Right lobe of liver (tissue), 6 donors: ENCODE results near the gene PHLDB3. TPM values are rescaled to one million over a fixed set of nuclear protein-coding genes. Genes with fewer than 3 reads are reported as not detected.

Experiments
- ATAC-seq, 4 donors: fragments of 200-7000 bp; cut with Tn5 transposase; one replicate each; pipeline ENCODE4 v1.9.1; 2020; ENCODE audit warnings: mild to moderate bottlenecking in 4 of 4, moderate library complexity in 4 of 4
- DNase-seq, 3 donors: peaks; one replicate each; pipeline ENCODE4 v3.0.0-alpha.2; 2020
- H3K27ac ChIP-seq, 3 donors: fragments of 200-600 bp; one replicate each; pipeline ENCODE4 v1.8.0; 2022
- H3K27me3 ChIP-seq, 2 donors: fragments of 200-600 bp; one replicate each; pipeline ENCODE4 v1.8.0; 2022
- H3K36me3 ChIP-seq, 4 donors: fragments of 200-600 bp; sonication (generic) in 1 of 4; one replicate each; pipeline versions ENCODE4 v1.5.1 to v1.8.0; 2017 to 2022; ENCODE audit warnings: control low read depth in 1 of 4
- H3K4me1 ChIP-seq, 4 donors: fragments of 200-600 bp; sonication (generic) in 1 of 4; one replicate each; pipeline versions ENCODE4 v1.5.1 to v1.8.0; 2017 to 2022; ENCODE audit warnings: control low read depth in 1 of 4
- H3K4me3 ChIP-seq, 3 donors: fragments of 200-600 bp; one replicate each; pipeline ENCODE4 v1.8.0; 2022
- H3K9me3 ChIP-seq, 4 donors: fragments of 200-600 bp; sonication (generic) in 1 of 4; one replicate each; pipeline versions ENCODE4 v1.5.1 to v1.8.0; 2017 to 2022; ENCODE audit warnings: control low read depth in 1 of 4
- CTCF ChIP-seq, 4 donors: fragments of 200-600 bp in 3 of 4; fragments of 450-650 bp in 1 of 4; IDR thresholded peaks; one replicate each; pipeline versions ENCODE4 v1.5.1 to v1.8.0; 2016 to 2022; ENCODE audit warnings: antibody characterized with exemption in 4 of 4, mild to moderate bottlenecking in 2 of 4
- POLR2A ChIP-seq: fragments of 450-650 bp; IDR thresholded peaks from one replicate; pipeline ENCODE4 v1.6.1; 2017; ENCODE audit warnings: antibody characterized with exemption, mild to moderate bottlenecking
- WGBS: methylation state at CpG from one replicate; pipeline ENCODE4 v1.1.6; 2018; ENCODE audit warnings: low coverage, low lambda C conversion rate; ENCODE audit not compliant: insufficient coverage; ENCODE audit errors: missing lambda C conversion rate; 5-methylcytosine and 5-hydroxymethylcytosine counted together
- intact Hi-C, 2 donors: fragments of 100-400 bp; cut with DNase I; formaldehyde crosslinking; loops; one replicate each; pipeline versions ENCODE4 v1.11.2 to v1.14.1; 2022
- total RNA-seq, 6 experiments: library from RNA; depleted of rRNA in 2 of 6; stranded (reverse); fragments of >200 nt in 2 of 6; fragmentation: NEBNext Ultra II Directional in 3 of 6; extraction: Animal tissue kit (Norgen Biotek cat#: 25700) in 3 of 6; gene quantifications; one replicate each; pipeline versions ENCODE4 v1.1.0 to v1.2.4, GENCODE V29; 2016 to 2023
- donor health status: DM: no; HTN: yes; CAD: no.
- donor health status: DM: no; HTN: no; CAD: no.
- donor health status: DM: no; HTN: no; CAD: no.
- donor health status: DM: no; HTN: yes; CAD: no.
- donor health status: DM: no; HTN: yes; CAD: no.

Gene PHLDB3
- total RNA-seq, 6 experiments from 2014 or later: 9.6 to 15.0 (median 11.1) TPM

DNA sequence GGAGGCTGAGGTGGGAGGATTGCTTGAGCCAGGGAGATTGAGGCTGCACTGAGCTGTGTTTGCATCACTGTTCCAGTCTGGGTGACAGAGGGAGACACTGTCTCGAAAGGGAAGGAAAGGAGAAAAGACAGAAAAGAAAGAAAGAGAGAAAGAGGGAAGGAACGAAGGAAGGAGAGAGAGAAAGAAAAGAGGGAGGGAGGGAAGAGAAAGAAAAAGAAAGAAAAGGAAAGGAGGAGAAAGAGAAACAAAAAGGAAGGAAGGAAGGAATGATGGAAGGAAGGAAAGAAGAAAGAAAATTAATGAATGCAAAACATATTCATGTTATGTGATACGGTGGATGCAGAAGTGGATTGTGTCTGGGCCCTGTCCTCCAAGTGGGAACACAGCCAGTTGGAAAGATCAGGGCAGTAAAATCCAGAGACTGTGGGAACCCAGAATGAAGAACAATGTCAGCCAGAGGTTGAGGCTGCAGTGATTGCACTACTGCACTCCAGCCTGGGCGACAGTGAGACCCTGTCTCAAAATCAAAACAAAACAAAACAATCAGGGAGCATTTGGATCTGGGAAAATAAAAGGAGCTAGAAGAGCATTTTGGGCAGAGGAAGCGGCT is 6.2 kb downstream of the PHLDB3 start:
- H3K36me3 ChIP-seq: peaks cover 0 to 27% (median 8%) of the 10 kb centered on the region in 4 donors
- peaks cover 0 to 43% (median 14%) of the 10 kb centered on the region in 4 donors for H3K4me1 ChIP-seq
- 48% methylated on average over 4 of the region's 5 CpGs for WGBS
- no peak overlapping the region for H3K4me3 ChIP-seq
- intact Hi-C loops: no loop called here
- peak overlapping the region; percentile 39 to 81 (median 79) for H3K27ac ChIP-seq
- no peaks in the 10 kb centered on the region for H3K9me3 ChIP-seq
- peak; percentile 11 to 61 (median 40) for ATAC-seq
- TF ChIP-seq CTCF (IDR thresholded peaks at IDR 0.05) (no peak), POLR2A (no peak)
- peak in 1 of 3 donors; percentile 69 for DNase-seq
- H3K27me3 ChIP-seq: no peaks in the 10 kb centered on the region

GRCh38 chr19:43496960-43497359 is 7.6 kb downstream of the PHLDB3 start:
- peak in 1 of 4 donors; percentile 7 for ATAC-seq
- 100% methylated on average over 1 of the region's 7 CpGs for WGBS
- intact Hi-C loops: no loop called here
- Histone ChIP-seq H3K27me3 (no peaks in the 10 kb centered on the region), H3K36me3 (peaks cover 0 to 27% (median 10%) of the 10 kb centered on the region in 4 donors), H3K9me3 (no peaks in the 10 kb centered on the region), H3K27ac (no peak overlapping the region), H3K4me3 (no peak overlapping the region), H3K4me1 (peaks cover 0 to 29% (median 9%) of the 10 kb centered on the region in 4 donors)
- no peak for DNase-seq
- TF ChIP-seq CTCF (IDR thresholded peaks at IDR 0.05): no peak
- no peak for TF ChIP-seq POLR2A

DNA sequence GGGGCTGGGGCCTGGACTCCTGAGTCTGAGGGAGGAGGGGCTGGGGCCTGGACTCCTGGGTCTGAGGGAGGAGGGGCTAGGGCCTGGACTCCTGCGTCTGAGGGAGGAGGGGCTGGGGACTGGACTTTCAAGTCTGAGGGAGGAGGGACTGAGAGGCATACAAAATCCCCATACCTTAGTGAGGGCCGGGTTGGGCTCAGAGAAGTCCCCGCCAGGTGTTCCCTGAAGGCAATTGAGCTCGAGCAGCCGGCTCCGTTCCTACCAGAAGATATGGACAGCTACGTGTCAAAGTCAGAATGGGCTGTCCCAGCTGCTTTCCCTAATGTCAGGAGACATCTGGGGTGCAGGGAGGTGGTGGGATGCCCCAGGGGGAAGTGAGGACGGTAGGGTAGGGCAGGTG is 9.5 kb downstream of the PHLDB3 start:
- no peaks in the 10 kb centered on the region for H3K27me3 ChIP-seq
- H3K9me3 ChIP-seq: no peaks in the 10 kb centered on the region
- H3K36me3 ChIP-seq: peaks cover 0 to 27% (median 10%) of the 10 kb centered on the region in 4 donors
- peaks cover 0 to 28% (median 8%) of the 10 kb centered on the region in 4 donors for H3K4me1 ChIP-seq
- DNase-seq: no peak
- no CpG with 5 or more reads among the region's 8 CpGs for WGBS
- no peak for TF ChIP-seq POLR2A
- TF ChIP-seq CTCF (IDR thresholded peaks at IDR 0.05): no peak
- no peak for ATAC-seq
- no peak overlapping the region for H3K27ac ChIP-seq
- H3K4me3 ChIP-seq: no peak overlapping the region
- intact Hi-C loops: no loop called here

- intact Hi-C loops: no loop called here
- DNase-seq (no peak), ATAC-seq (peak in 1 of 4 donors; percentile 10)
- no peak overlapping the region for H3K4me3 ChIP-seq
- H3K27me3 ChIP-seq: no peaks in the 10 kb centered on the region
- peaks cover 0 to 14% (median 3%) of the 10 kb centered on the region in 4 donors for H3K4me1 ChIP-seq
- peak overlapping the region in 1 of 3 donors; percentile 40 for H3K27ac ChIP-seq
- no peaks in the 10 kb centered on the region for H3K9me3 ChIP-seq
- 83% methylated on average over 1 of the region's 5 CpGs for WGBS
- TF ChIP-seq POLR2A (no peak), CTCF (IDR thresholded peaks at IDR 0.05) (no peak)
- peaks cover 0 to 13% (median 4%) of the 10 kb centered on the region in 4 donors for H3K36me3 ChIP-seq
Measured at GRCh38 chr19:43490759-43491158, 13.8 kb downstream of the PHLDB3 start.
